GM18507 (cell line): ENCODE measurements around the gene PPP6R1.
A peak's percentile ranks its signal among the peaks of the same experiment; 100 is the strongest.

Experiments
- DNase-seq: peaks from one replicate; pipeline ENCODE4 v3.0.0; 2011; ENCODE audit warnings: low read depth; ENCODE audit not compliant: insufficient read length; ENCODE audit errors: extremely low spot score
- FAIRE-seq: peaks from 2 replicates; lab custom pipeline; 2011; peaks lifted over from hg19 to GRCh38; lab: Jason Lieb, UNC

Gene PPP6R1

DNA sequence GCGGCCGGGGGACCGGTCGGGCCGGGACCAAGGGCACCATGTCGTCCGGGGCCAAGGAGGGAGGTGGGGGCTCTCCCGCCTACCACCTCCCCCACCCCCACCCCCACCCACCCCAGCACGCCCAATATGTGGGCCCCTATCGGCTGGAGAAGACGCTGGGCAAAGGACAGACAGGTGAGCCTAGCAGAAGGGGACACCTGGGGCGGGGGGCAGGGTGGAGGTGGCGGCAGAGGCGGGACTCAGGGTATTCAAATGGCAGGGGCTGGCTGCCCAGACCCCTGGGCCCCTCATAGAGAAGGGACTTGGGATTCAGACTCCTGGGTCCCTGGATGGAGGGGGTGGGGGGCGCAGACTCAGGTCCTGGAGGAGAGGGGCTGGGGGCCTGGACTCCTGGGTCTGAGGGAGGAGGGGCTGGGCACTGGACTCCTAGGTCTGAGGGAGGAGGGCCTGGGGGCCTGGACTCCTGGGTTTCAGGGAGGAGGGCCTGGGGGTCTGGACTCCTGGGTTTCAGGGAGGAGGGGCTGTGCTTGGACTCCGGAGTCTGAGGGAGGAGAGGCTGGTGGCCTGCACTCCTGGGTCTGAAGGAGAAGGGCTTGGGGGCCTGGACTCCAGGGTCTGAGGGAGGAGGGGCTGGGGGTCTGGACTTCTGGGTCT is 25.7 kb upstream of the PPP6R1 start:
- no peak for DNase-seq
- FAIRE-seq, result no peak

DNA sequence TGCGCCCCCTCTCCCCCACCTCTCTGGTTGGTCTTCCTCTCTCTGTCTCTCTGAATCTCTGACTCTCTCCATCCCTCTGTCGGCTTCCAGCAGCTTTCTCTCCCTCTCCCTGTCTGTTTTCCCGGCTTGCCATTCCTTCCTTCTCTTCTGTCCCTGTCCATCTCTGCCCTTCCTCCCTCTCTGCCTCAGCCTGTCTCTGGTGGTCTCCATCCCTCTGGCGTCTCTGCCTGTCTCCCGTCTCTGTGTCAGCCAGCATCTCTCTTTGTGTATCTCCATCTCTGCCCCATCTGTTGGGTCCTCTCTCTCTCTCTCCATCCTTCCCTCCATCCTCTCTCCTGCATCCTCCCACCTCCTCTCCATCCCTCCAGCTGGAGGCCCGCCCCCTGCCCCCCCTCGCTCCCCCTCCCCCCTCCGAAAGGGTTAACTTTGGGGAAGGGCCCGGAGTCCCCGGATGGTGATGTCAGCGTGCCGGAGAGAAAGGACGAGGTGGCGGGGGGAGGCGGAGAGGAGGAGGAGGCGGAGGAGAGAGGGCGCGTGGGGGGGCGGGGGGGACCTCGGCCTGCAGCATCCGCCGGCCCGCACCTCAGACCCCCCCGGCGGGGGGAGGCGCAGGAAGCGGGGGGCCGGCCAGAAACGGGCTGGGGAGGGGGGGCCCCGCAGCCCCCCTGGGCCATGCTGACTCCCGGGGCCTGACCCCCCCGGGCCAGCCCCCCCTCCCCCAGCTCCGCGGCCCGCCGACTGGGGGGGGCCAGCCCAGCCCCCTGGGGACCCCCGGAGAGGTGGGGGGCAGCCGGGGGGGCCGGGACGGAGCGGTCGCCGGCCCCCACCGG is 24.9 kb upstream of the PPP6R1 start, which contains the start of gene BRSK1:
BRSK1 (plus strand) TSS at position 450 of the 830 bp plus-strand sequence. CDS start 446 bp downstream, outside the sequence.
- DNase-seq, result no peak
- no peak for FAIRE-seq

DNA sequence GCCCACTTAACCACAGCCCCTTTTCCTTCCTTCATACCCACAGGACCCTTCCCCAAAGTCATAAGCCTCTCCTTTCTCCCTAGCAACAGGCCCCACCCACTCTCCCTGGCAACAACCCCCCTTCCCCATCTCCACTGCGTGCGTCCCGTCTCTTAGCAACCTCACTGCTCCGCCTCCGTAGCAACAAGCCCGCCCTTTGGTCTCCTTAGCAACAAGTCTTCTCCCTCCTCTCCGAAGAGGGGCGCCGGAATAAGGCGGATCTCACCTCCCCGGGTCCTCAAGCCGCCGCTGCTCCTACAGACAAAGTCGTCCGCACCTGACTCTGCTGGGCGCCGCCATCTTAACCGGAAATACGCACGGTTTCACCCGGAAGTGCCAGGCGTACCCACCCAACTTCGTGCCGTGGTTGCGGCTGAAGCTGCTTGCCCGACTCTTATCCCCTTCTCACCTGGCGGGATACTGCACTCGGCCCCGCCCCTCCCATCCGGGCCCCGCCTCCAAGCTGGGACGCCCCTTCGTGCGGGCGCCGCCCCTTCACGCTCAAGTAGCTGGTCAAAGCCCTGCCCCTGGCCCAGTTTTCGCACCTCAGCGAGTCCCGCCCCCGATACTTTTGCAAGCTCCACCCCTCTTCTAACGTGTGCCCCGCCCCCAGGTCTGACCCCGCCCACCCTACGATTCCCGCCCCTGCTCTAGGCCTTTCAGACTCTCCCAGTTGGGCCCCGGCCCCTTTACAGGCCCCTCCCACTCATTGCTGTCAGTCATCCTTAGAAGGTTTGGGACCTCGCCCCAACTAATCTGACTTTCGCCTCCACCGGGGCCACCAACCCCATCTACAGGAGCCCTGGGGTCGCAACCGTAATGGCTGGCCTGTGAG is 21.2 kb upstream of the PPP6R1 start, which contains the start of gene HSPBP1:
HSPBP1 (minus strand) TSS at position 341 of the 874 bp plus-strand sequence. CDS start 502 bp downstream, outside the sequence.
- FAIRE-seq, result peak; percentile 98
- peak; percentile 75 for DNase-seq

DNA sequence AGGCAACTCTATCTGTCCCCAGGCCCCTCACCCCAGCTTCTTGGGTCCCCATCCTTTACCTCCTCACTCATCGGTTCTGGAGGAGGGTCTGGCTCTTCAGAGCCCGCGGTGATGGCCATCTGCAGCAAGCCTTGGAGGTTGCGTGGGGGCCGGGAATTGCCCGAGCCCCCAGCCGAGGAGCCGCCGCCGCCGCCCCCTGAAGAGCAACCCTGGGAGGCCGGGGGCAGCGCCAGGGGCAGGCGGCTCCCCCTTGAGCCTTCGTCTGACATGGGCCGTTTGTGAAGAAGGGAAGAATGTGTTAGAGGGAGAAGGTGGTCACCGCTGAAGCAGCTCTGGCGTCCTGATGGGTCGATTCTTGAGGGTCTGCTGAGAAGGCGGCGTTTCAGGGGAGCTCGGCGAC is 20.5 kb upstream of the PPP6R1 start:
- no peak for FAIRE-seq
- DNase-seq, result no peak

DNA sequence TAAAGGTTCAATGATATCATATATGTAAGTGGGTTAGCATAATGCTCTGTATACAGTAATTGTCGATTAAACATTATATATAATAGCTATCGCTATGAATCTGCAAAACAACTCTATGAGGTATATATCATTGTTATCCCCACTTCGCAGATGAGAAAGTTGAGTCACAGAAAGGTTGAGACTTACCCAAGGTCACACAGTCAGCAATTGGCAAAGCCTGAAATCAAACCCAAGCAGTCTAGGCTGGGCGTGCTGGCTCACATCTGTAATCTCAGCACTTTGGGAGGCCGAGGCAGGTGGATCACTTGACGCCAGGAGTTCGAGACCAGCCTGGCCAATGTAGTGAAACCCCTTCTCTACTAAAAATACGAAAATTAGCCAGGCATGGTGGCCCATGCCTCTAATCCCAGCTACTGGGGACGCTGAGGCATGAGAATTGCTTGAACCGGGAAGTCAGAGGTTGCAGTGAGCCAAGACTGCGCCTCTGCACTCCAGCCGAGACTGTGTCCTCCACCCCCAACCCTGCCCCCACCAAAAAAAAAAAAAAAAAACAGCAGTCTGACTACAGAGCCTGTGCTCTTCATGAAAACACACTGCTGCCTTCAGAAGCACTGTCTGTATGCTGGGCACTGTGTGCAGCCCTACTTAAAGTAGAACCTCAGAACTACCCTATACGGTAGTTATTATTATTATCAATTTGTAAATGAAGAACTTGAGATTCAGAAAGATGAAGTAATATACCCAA is 19.7 kb upstream of the PPP6R1 start:
- no peak for DNase-seq
- no peak for FAIRE-seq

DNA sequence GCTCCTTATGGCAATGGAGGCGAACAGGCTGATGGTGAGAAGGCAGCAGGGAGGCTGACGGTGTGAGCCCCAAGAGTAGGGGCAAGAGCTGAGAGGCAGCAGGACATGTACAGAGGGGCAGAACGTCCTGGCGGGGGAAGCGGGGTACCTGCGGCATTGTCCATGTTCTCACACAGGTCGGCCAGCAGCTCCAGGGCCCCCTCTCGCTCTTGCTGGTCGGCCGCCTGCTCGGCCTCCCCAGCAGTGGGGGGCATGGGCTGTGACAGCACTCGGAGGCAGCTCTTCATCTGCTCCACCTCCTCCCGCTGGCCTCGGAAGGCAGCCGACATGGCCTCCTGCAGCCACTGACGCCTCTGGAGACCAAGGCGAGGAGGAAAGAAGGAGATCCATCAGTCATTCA is 18.7 kb upstream of the PPP6R1 start:
- DNase-seq, result no peak
- no peak for FAIRE-seq

DNA sequence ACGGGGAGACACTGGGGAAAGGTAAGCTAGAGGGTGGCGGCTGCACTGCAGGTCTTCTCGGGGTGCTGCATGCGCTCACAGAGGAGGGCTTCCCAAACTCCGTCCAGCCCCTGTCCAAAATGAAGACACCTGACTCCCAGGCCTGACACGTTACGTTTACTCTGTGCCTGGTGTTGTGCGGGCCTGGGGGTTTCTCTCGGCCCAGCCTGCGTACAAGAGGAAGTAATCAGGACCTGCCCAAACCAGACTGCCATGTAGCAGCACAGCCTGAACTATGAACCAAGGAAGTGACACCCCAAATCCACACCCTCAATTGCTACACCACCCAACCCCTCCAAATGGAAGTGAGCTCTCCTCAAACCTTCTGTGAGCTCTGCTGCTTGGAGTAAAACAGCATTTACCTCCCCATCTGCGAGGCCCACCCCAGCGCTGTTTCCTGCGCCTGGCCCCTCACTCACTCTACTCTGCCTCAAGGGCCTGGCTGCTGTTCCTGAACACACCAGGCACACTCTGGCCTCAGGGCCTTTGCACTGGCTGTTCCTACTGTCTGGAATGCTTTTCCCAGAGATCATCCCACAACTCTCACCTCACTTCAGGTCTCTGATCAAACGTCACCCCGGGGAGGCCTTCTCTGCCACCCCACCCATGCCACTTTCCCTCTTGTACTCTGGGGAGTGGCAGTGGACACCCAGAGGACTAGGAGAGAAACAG is 18.1 kb upstream of the PPP6R1 start:
- peak; percentile 18 for FAIRE-seq

DNA sequence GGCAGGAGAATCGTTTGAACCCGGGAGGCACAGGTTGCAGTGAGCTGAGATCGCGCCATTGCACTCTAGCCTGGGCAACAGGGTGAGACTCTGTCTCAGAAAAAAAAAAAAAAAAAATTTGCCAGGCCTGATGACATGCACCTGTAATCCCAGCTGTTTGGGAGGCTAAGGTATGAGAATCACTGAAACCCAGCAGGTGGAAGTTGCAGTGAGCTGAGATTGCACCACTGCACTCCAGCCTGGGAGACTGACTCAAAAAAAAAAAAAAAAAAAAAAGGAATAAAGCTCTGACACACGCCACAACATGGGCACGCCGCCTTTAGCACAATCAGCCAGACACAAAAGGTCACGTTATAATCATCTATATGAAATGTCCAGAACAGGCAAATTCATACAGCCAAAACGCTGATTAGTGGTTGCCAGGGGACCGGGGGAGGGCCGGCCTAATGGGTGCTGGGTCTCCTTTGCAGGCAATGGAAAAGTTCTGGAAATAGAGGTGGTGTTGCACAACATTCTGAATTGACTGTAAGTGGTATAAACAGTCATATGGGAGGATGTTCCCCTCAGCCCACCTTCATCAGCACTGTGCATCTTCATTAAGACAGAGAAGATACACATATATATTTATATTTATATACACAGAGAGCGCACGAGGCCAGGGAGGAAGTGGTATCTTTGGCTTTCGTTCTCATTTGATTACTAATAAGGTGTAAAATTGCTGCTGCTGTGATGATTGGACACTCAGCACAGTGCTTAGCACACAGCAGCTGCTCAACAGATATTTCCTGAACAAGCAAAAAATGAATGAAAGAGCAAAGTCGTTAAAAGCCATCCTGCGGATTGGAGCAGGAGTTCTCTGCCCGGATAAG is 17.3 kb upstream of the PPP6R1 start:
- FAIRE-seq (peak; percentile 79), DNase-seq (no peak)

More for the DNA sequence above, 18.1 kb upstream of the PPP6R1 start:
- no peak for DNase-seq

DNA sequence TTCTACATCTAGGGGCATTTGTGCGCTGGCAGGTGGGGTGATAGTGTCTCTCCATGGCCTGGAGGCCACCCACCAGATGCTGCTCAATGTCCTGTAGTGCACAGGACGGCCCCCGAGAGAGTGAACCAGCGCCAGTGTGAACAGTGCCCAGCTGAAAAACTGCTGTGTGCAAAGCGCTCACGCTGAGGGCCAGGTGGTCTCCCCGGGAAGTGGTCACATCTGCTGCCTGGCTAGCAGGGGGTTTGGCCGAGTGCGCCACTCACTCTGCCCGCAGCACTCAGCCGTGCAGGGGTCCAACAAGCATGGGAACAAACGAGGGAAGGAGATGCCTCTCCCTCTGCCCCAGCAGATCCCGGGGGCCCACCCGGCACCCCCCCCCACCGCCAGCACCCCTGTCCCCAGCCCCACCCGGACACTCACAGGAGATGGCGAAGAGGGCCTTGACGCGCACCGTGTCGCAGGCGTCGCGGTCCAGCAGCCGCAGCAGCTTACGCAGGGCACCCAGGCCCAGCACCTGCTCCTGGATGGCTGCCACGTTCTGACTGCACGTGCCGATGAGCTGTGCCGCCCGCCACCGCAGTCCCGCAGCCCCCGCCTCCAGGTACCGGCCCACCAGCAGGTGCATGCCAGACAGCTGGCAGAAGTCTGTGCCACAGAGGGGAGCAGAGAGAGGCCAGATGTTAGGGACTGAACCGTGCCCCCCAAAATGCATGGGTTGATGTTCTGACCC is 15.3 kb upstream of the PPP6R1 start:
- FAIRE-seq (no peak), DNase-seq (no peak)

DNA sequence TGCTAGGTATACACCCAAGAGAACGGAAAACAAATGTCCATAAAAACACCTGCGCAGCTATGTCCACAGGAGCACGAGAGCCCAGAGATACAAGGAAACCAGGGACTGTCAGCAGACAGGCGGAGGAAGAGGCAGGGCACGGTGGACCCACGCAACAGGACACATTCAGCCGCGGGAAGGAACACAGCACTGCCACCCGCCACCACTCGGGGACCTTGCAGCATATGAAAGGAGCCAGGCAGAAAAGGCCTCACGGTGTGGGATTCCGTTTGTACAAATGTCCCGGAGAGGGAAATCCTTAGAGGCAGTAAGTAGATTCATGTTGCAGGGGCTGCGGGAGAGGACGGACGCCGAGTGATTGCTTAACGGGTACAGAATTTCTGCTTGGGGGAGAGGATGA is 13.3 kb upstream of the PPP6R1 start:
- FAIRE-seq (no peak), DNase-seq (no peak)

DNA sequence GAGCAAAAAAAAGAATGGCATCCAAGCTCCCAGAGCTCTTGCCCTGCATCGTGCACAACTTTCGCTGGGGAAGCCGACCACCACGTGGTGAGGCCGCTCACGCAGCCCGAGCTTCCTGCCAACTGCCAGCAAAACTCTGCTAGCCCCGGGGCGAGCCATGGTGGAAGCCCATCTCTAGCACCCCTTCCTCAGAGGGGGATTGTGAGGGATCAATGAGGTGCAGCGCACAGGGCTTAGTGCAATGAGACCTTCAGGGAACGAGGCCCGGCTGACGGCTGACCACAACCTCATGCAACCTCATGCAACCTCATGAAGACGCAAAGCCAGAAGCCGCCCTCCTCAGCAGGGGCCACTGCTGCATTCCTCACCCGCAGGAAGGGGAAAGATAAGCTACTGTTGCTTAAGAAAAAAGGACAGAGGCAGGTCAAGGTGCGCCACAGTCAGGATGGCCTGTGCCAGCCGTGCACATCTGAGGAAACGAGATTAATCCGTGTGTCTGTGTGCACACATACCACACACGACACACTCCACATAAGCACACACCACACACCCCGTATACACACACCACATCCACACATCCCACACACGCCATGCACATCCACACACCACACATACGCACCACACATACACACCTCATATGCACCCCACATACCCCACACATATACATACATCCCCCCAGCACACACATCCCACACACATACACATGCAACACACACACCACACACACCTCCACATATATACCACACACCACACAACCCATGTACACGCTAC is 11.5 kb upstream of the PPP6R1 start:
- DNase-seq (no peak), FAIRE-seq (no peak)

DNA sequence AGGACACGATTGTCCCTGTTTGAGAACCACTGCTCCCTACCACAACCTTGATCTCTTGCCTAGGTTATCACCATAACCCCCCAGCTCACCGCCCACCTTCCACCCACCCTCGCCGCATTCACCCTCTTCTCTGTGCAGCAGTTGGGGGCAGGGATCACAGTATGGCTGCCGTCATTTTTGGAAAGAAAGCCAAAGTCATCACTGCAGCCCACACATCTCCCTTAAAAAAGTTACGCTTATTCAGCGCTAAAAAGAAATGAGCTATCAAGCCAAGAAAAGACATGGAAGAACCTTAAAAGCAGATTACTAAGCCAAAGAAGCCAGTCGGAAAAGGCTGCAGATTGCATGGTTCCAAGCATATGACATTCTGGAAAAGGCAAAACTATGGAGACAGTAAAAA is 10.5 kb upstream of the PPP6R1 start:
- FAIRE-seq (no peak), DNase-seq (no peak)

DNA sequence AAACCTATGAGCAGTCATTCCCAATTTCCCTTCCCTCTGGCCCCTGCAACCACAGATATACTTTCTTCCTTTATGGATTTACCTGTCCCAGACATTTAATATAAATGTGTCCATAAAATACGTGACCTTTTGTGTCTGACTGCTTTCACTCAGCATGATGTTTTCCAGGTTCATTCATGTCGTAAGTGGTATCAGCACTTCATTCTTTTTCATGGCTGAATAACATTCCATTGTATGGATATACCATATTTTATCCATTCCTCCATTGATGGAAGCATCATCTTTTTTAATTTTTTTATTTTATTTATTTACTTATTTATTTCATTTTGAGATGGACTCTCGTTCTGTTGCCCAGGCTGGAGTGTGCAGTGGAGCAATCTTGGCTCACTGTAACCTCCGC is 8.0 kb upstream of the PPP6R1 start:
- FAIRE-seq, result no peak
- no peak for DNase-seq

DNA sequence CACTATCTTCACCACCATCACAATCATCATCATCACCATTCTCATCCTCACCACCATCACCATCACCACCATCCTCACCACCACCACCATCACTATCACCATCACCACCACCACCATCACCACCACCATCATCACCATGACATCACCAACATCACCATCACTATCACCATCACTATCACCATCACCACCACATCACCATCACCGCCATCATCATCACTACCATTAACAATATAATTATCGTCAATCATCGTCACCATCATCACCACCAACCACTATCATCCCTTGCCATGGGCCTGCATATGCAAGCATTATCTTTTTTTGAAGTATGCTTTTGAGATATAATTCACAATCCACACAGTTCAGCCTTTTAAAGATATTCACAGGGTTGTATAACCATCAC is 7.6 kb upstream of the PPP6R1 start:
- DNase-seq (no peak), FAIRE-seq (no peak)

DNA sequence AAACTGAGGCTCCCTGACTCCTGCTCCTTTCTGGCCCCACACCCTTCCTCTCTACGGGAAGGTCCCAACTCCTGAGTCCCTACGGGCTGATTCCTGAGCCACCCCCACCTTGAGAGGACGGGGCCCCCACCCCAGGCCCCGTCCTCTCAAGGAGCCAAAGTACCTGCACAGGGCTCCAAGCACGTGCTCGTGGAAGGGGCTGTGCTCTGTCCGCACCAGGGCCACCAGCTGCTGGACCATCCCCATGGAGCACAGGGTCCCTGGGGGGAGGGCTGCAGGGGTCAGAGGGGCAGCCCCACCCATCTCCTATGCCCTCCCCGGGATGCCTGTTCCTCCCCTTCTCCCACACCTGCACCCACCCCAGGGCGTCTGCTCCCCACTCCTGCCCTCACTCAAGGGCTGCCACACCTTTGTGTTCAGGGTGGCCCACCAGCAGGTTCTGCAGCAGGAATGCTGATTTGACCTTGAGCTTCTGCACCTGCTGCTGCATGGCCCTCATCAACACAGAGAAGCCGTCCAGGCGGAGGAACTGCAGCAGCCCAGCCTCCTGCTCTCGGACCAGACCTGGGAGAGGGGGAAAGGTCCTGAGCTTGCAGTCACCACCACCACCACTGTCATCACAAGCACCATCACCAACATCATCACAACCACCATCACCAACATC is 7.0 kb upstream of the PPP6R1 start:
- FAIRE-seq, result no peak
- DNase-seq, result no peak

DNA sequence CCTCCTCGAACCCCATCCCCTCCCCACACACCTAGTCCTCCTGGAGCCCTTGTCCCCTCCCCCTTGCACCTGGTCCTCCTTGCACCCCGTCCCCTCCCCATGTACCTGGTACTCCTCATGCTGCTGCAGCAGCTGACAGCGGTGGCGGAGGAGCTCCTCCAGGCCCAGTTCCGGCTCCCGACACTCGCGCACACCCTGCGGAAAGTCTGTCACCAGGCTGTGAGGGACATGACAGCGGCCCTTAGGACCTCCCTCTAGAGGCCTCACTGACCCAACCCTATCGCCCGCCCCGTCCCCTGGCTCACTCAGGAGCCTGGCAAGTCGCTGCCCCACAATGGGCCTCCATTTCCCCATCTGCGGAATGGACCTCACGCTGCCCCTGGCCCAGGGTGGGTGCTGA is 6.4 kb upstream of the PPP6R1 start:
- no peak for FAIRE-seq
- DNase-seq, result no peak
